Heart right ventricle (tissue), 16 donors: ENCODE results near the gene OR6X1. TPM values are rescaled to one million over a fixed set of nuclear protein-coding genes. Genes with fewer than 3 reads are reported as not detected.
A peak's percentile ranks its signal among the peaks of the same experiment; 100 is the strongest.

Experiments
- ATAC-seq, 8 donors: fragments of 200-7000 bp; cut with Tn5 transposase; one replicate each; pipeline ENCODE4 v1.9.1; 2020; ENCODE audit warnings: mild to moderate bottlenecking in 8 of 8, moderate library complexity in 8 of 8, moderate number of reproducible peaks in 1 of 8
- DNase-seq, 2 donors: peaks; one replicate each; pipeline ENCODE4 v3.0.0-alpha.2; 2020
- H3K27ac ChIP-seq, 10 donors: fragments of 200-600 bp; sonication (generic) in 2 of 10; one replicate each; pipeline versions ENCODE4 v1.5.0 to v1.8.0; 2020 to 2022; ENCODE audit warnings: mild to moderate bottlenecking in 3 of 10
- H3K27me3 ChIP-seq, 7 donors: fragments of 200-600 bp; one replicate each; pipeline ENCODE4 v1.8.0; 2021 to 2022; ENCODE audit warnings: mild to moderate bottlenecking in 2 of 7
- H3K36me3 ChIP-seq, 9 donors: fragments of 200-600 bp; sonication (generic) in 1 of 9; one replicate each; pipeline versions ENCODE4 v1.5.0 to v1.8.0; 2020 to 2022; ENCODE audit warnings: mild to moderate bottlenecking in 2 of 9
- H3K4me1 ChIP-seq, 9 donors: fragments of 200-600 bp; sonication (generic) in 1 of 9; one replicate each; pipeline versions ENCODE4 v1.5.0 to v1.8.0; 2020 to 2022; ENCODE audit warnings: mild to moderate bottlenecking in 4 of 9
- H3K4me3 ChIP-seq, 10 donors: fragments of 200-600 bp; sonication (generic) in 2 of 10; one replicate each; pipeline versions ENCODE4 v1.5.0 to v1.8.0; 2020 to 2022; ENCODE audit warnings: mild to moderate bottlenecking in 7 of 10, moderate library complexity in 2 of 10
- H3K9me3 ChIP-seq, 11 donors: fragments of 200-600 bp in 10 of 11; sonication (generic) in 2 of 11; one replicate each; pipeline versions ENCODE4 v1.5.0 to v1.8.0; 2013 to 2022; ENCODE audit warnings: mild to moderate bottlenecking in 2 of 11, control low read depth in 1 of 11, moderate library complexity in 1 of 11
- WGBS, 2 donors: extraction: QIAGEN DNeasy Blood & Tissue Kit; methylation state at CpG; one replicate each; pipeline ENCODE4 v1.1.7; 2013; ENCODE audit warnings: inconsistent platforms in 1 of 2; 5-methylcytosine and 5-hydroxymethylcytosine counted together
- intact Hi-C, 10 donors: fragments of 100-400 bp; cut with DNase I; formaldehyde crosslinking; loops; one replicate each; pipeline versions ENCODE4 v1.11.1 to v1.14.2; 2022
- polyA plus RNA-seq, 2 donors: library from polyadenylated mRNA; stranded (reverse); fragments of 200-250 nt; gene quantifications; one replicate each; pipeline ENCODE4 v1.2.3, GENCODE V29; 2013
- total RNA-seq, 10 donors: library from RNA; stranded (reverse); fragmentation: NEBNext Ultra II Directional in 3 of 10; extraction: Animal tissue kit (Norgen Biotek cat#: 25700) in 3 of 10; gene quantifications; one replicate each; pipeline versions ENCODE4 v1.2.1 to v1.2.4, GENCODE V29; 2021 to 2023
- TF ChIP-seq, protein P1 (sequence below), 9 donors: fragments of 200-600 bp; sonication (generic) in 2 of 9; IDR thresholded peaks; one replicate each; pipeline versions ENCODE4 v1.5.0 to v1.8.0; 2021 to 2022; ENCODE audit warnings: antibody characterized with exemption in 9 of 9, mild to moderate bottlenecking in 5 of 9, moderate library complexity in 1 of 9
- donor health status: Arrhythmogenic right ventricular cardiomyopathy.
- donor health status: ischemic (EF 13 %, LVEDD 7.1; RV severe dilation, severe dysfunction).
- donor health status: healthy with polysubstance abuse.
- donor health status: DM: no; HTN: yes; CAD: no.
- donor health status: DM: no; HTN: no; CAD: no.
- donor health status: ischemic (EF 25% LVEDD 6.9; RV normal size, moderate dysfunction).
- donor health status: ischemic (EF 25% LVEDD 5.7; RV mildly dilated, moderate dysfunction).
- donor health status: healthy.
- donor health status: DM: yes; HTN: yes; CAD: no.
- donor health status: Ischemic cardiomyopathy.
- donor health status: ischemic (EF 35%, LVEDD 5.7; RV mildly dilated, moderate dysfunction).
- donor health status: nonischemic (EF 11% LVEDD 7.7; RV severe dilation, severe dysfunction).
- donor health status: DM: yes; HTN: yes; CAD: no.
- donor health status: PGD.
- donor health status: ischemic (EF 29% LVEDD 5.4; RV normal size, mild dysfunction).
- donor health status: nonischemic (EF 23%, LVEDD 6.1; RV moderate dilation, normal function).

OR6X1 gene
- total and polyA plus RNA-seq, 12 donors, result not detected

DNA sequence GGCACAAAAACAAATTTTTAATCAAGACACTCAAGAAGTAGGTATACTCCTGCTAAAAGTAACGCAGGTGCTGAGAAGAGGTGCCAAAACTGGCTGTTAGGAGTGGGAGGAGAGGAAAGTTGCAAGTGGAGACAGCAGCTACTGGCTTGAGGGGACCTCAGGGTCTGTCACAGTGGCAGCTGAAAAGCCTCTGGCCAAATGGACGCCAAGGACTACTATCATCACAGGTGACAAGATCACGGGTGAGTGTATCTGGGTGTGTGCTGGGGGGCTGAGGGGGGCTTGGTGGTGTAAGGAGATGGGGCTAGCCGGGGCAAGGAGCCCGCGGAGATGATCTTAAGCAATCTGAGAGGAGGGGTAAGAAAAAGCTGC lies 13.5 kb downstream of the OR6X1 start:
- Histone ChIP-seq H3K9me3 (no peaks in the 10 kb centered on the region), H3K36me3 (peaks cover 0 to 35% (median 0%) of the 10 kb centered on the region in 9 donors), H3K27me3 (no peaks in the 10 kb centered on the region), H3K4me3 (peak overlapping the region; percentile 85 to 98 (median 91)), H3K4me1 (peaks cover 7 to 26% (median 17%) of the 10 kb centered on the region in 9 donors), H3K27ac (peak overlapping the region; percentile 25 to 92 (median 86))
- TF ChIP-seq, protein P1, sequence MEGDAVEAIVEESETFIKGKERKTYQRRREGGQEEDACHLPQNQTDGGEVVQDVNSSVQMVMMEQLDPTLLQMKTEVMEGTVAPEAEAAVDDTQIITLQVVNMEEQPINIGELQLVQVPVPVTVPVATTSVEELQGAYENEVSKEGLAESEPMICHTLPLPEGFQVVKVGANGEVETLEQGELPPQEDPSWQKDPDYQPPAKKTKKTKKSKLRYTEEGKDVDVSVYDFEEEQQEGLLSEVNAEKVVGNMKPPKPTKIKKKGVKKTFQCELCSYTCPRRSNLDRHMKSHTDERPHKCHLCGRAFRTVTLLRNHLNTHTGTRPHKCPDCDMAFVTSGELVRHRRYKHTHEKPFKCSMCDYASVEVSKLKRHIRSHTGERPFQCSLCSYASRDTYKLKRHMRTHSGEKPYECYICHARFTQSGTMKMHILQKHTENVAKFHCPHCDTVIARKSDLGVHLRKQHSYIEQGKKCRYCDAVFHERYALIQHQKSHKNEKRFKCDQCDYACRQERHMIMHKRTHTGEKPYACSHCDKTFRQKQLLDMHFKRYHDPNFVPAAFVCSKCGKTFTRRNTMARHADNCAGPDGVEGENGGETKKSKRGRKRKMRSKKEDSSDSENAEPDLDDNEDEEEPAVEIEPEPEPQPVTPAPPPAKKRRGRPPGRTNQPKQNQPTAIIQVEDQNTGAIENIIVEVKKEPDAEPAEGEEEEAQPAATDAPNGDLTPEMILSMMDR (IDR thresholded peaks at IDR 0.05), result no peak
- ATAC-seq (peak in 5 of 8 donors; percentile 2 to 36 (median 4)), DNase-seq (peak in 1 of 2 donors; percentile 5)
- WGBS, 2 donors, result 1% methylated on average over 6 of the region's 6 CpGs
- intact Hi-C loops, result no loop called here

DNA sequence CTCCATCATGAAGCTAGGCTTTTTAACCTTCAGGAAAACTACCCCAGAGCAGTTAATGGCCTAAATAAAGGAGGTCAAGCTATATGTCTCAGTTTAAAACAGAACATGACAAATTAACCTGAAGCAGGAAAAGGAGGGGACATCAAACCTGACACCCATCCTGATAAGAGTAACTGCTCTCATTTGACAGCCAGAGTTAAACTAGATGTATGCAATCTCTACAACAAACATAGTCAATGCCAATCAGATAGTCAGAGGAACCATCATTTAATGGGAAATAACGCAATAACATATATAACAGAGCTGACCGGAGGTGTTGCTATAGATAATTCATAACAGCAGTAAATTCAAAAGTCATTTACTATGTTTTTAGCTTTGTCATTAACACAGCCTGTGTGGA lies 15.9 kb downstream of the OR6X1 start:
- TF ChIP-seq, protein P1 (IDR thresholded peaks at IDR 0.05), result no peak
- 0 to 51% methylated on average over 2 of the region's 2 CpGs for WGBS, 2 donors
- intact Hi-C loops, result no loop called here
- Histone ChIP-seq H3K9me3 (no peaks in the 10 kb centered on the region), H3K27ac (no peak overlapping the region), H3K27me3 (no peaks in the 10 kb centered on the region), H3K4me3 (no peak overlapping the region), H3K4me1 (peaks cover 7 to 26% (median 17%) of the 10 kb centered on the region in 9 donors), H3K36me3 (peaks cover 0 to 55% (median 0%) of the 10 kb centered on the region in 9 donors)
- DNase-seq (no peak), ATAC-seq (no peak)

DNA sequence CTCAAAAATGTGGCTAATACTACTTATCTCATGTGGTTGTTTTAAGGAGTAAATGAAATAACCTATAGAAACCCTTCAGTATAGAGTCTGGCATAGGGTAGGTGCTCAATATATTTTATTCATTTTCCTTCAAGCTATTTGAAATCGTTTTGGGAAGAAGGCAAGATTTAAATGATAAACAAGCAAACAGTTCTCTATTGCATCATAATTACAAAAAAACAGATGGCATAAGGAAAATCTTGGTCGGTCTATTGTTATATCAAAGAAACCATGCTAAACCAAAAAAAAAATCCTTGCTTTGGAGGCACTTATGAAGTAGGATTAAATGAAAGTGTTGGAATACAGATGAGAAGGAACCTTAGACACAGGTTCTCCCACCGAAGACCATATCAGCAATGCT lies 17.5 kb downstream of the OR6X1 start:
- Histone ChIP-seq H3K36me3 (peaks cover 0 to 55% (median 0%) of the 10 kb centered on the region in 9 donors), H3K27ac (no peak overlapping the region), H3K9me3 (no peaks in the 10 kb centered on the region), H3K27me3 (no peaks in the 10 kb centered on the region), H3K4me3 (no peak overlapping the region), H3K4me1 (peaks cover 5 to 18% (median 9%) of the 10 kb centered on the region in 9 donors)
- intact Hi-C loops, result no loop called here
- DNase-seq, result no peak
- 84 to 92% methylated on average over 3 of the region's 3 CpGs for WGBS, 2 donors
- TF ChIP-seq, protein P1 (IDR thresholded peaks at IDR 0.05), result no peak
- no peak for ATAC-seq

DNA sequence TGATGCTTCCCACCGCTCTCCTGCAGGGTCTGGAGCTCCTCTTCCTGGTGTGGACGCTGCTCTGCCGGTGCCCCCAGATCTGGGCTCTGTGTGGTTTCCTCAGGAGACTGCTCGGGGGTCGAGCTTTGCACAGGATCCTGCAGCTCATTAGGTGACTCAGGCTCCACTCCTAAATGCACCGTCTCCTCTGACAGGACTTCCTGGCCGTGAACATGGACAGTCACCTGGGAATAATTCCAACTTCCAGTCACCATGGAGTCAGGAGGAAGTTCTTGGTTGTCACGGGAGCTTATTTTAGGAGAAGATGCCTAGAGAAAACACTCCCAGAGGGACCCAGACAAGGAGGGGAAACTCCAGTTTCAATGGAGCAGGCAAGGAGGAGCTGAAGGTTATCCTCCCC lies 24.7 kb downstream of the OR6X1 start:
- H3K27ac ChIP-seq, result no peak overlapping the region
- WGBS, 2 donors, result 63 to 68% methylated on average over 8 of the region's 8 CpGs
- H3K4me3 ChIP-seq, result no peak overlapping the region
- H3K9me3 ChIP-seq, result peaks cover 0 to 13% (median 0%) of the 10 kb centered on the region in 11 donors
- intact Hi-C loops, result no loop called here
- ATAC-seq, result peak in 2 of 8 donors; percentile 13 to 21
- no peaks in the 10 kb centered on the region for H3K4me1 ChIP-seq
- no peaks in the 10 kb centered on the region for H3K27me3 ChIP-seq
- H3K36me3 ChIP-seq, result peaks cover 0 to 78% (median 52%) of the 10 kb centered on the region in 9 donors
- TF ChIP-seq, protein P1 (IDR thresholded peaks at IDR 0.05), result no peak
- no peak for DNase-seq
